Endodermal cell (in vitro differentiated cells): ENCODE measurements around the gene LTBP4. TPM values are rescaled to one million over a fixed set of nuclear protein-coding genes. Genes with fewer than 3 reads are reported as not detected.

Source experiments
- DNase-seq: peaks from one replicate; pipeline ENCODE4 v3.0.0-alpha.2; 2017
- H3K27ac ChIP-seq: 2 replicates; pipeline ENCODE4 v1.5.1; 2013; ENCODE audit warnings: mild to moderate bottlenecking, low read depth, low read length, moderate library complexity
- H3K27me3 ChIP-seq: 2 replicates; pipeline ENCODE4 v1.6.1; 2013; ENCODE audit warnings: mild to moderate bottlenecking, low read length, moderate library complexity; ENCODE audit not compliant: insufficient read depth, control insufficient read depth, poor library complexity, severe bottlenecking
- H3K36me3 ChIP-seq: 2 replicates; pipeline ENCODE4 v1.7.0; 2013; ENCODE audit warnings: mild to moderate bottlenecking, low read length, moderate library complexity; ENCODE audit not compliant: control insufficient read depth, insufficient read depth
- H3K4me1 ChIP-seq: one replicate; pipeline ENCODE4 v1.7.0; 2013; ENCODE audit warnings: low read length; ENCODE audit not compliant: control insufficient read depth, insufficient read depth
- H3K4me3 ChIP-seq: 2 replicates; pipeline ENCODE4 v1.5.1; 2013; ENCODE audit warnings: mild to moderate bottlenecking, low read length, moderate library complexity
- H3K9ac ChIP-seq: 2 replicates; pipeline ENCODE4 v1.6.1; 2013; ENCODE audit warnings: mild to moderate bottlenecking, low read length, moderate library complexity; ENCODE audit not compliant: poor library complexity, severe bottlenecking; ENCODE audit errors: extremely low read depth
- H3K9me3 ChIP-seq: 2 replicates; pipeline ENCODE4 v1.6.1; 2013; ENCODE audit warnings: mild to moderate bottlenecking, low read length, moderate library complexity; ENCODE audit not compliant: control insufficient read depth
- H3K27ac Mint-ChIP-seq: 2 replicates; pipeline ENCODE4 v1.8.0; 2020; ENCODE audit warnings: mixed read lengths
- H3K27me3 Mint-ChIP-seq: 2 replicates; pipeline ENCODE4 v1.8.0; 2021; ENCODE audit warnings: mild to moderate bottlenecking, mixed read lengths; ENCODE audit not compliant: insufficient read depth
- H3K36me3 Mint-ChIP-seq: 2 replicates; pipeline ENCODE4 v1.8.0; 2020; ENCODE audit warnings: low read depth, mixed read lengths
- H3K4me1 Mint-ChIP-seq: 2 replicates; pipeline ENCODE4 v1.8.0; 2020; ENCODE audit warnings: mixed read lengths
- H3K4me3 Mint-ChIP-seq: 2 replicates; pipeline ENCODE4 v1.8.0; 2020; ENCODE audit warnings: mild to moderate bottlenecking, moderate library complexity, mixed read lengths
- H3K9me3 Mint-ChIP-seq: 2 replicates; pipeline ENCODE4 v1.8.0; 2020; ENCODE audit warnings: mild to moderate bottlenecking, mixed read lengths
- WGBS, 2 experiments: methylation state at CpG; one replicate each; pipeline versions ENCODE4 v1.1.5 to v1.1.7; 2013; ENCODE audit warnings: missing lambda C conversion rate in 2 of 2, mixed read lengths in 1 of 2; ENCODE audit not compliant: insufficient coverage in 1 of 2, insufficient read length in 1 of 2; 5-methylcytosine and 5-hydroxymethylcytosine counted together
- total RNA-seq, 2 donors: library from RNA; stranded (reverse); fragmentation: NEBNext Ultra II Directional in 1 of 2; extraction: Animal tissue kit (Norgen Biotek cat#: 25700) in 1 of 2; gene quantifications; 2 replicates in 1 of 2; 3 replicates in 1 of 2; pipeline ENCODE4 v1.2.1, GENCODE V29; 2021
- TF ChIP-seq, protein P1 (sequence below): fragments of 200-600 bp; sonication (generic); conservative IDR thresholded peaks from 2 replicates; pipeline ENCODE4 v1.5.0; 2021; ENCODE audit warnings: antibody characterized with exemption, mild to moderate bottlenecking

The LTBP4 gene
- total RNA-seq, 2 donors from 2014 or later = 104 to 133 TPM

DNA sequence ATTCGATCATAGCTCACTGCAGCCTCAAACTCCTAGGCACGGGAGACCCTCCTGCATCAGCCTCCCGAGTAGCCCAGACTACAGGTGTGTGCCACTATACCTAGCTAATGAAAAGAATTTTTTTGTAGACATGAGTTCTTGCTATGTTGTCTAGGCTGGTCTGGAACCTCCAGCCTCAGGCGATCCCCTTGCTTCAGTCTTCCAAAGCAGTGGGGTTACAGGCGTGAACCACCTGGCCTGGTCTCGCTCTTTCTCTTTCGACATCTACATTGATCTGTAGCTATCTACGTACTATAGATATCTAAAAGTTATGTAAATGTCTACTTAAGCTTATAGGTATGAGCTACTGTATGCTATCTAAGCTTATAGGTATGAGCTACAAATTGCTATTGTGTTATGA is 56.9 kb downstream of the LTBP4 start:
- Mint-ChIP-seq H3K4me1 (no peaks in the 10 kb centered on the region), H3K9me3 (no peaks in the 10 kb centered on the region), H3K4me3 (no peak overlapping the region), H3K27ac (no peak overlapping the region), H3K27me3 (no peaks in the 10 kb centered on the region), H3K36me3 (no peaks in the 10 kb centered on the region)
- TF ChIP-seq, protein P1, sequence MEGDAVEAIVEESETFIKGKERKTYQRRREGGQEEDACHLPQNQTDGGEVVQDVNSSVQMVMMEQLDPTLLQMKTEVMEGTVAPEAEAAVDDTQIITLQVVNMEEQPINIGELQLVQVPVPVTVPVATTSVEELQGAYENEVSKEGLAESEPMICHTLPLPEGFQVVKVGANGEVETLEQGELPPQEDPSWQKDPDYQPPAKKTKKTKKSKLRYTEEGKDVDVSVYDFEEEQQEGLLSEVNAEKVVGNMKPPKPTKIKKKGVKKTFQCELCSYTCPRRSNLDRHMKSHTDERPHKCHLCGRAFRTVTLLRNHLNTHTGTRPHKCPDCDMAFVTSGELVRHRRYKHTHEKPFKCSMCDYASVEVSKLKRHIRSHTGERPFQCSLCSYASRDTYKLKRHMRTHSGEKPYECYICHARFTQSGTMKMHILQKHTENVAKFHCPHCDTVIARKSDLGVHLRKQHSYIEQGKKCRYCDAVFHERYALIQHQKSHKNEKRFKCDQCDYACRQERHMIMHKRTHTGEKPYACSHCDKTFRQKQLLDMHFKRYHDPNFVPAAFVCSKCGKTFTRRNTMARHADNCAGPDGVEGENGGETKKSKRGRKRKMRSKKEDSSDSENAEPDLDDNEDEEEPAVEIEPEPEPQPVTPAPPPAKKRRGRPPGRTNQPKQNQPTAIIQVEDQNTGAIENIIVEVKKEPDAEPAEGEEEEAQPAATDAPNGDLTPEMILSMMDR = no peak
- DNase-seq = no peak
- Histone ChIP-seq H3K9ac (no peak overlapping the region), H3K4me1 (no peaks in the 10 kb centered on the region), H3K36me3 (no peaks in the 10 kb centered on the region), H3K27ac (no peak overlapping the region), H3K4me3 (no peak overlapping the region), H3K27me3 (no peaks in the 10 kb centered on the region), H3K9me3 (no peaks in the 10 kb centered on the region)
- WGBS, 2 experiments = 94 to 100% methylated on average over 6 to 8 of the region's 8 CpGs

DNA sequence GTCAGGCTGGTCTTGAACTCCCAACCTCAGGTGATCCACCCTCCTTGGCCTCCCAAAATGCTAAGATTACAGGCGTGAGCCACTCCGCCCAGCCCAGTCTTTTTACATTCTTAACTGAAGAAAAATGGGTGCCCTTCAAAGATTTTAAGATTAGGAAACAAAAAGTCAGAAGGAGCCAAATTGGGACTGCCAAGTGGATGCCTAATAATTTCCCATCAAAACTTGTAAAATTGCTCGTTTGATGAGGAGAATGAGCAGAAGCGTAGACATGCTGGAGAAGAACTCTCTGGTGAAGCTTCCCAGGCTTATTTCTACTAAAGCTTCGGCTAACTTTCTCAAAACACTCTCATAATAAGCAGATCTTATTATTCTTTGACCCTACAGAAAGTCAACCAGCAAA is 57.9 kb downstream of the LTBP4 start:
- Histone ChIP-seq H3K4me3 (no peak overlapping the region), H3K4me1 (no peaks in the 10 kb centered on the region), H3K36me3 (no peaks in the 10 kb centered on the region), H3K9ac (no peak overlapping the region), H3K27ac (no peak overlapping the region), H3K9me3 (no peaks in the 10 kb centered on the region), H3K27me3 (peaks cover 7% of the 10 kb centered on the region)
- H3K9me3 Mint-ChIP-seq = no peaks in the 10 kb centered on the region
- DNase-seq = no peak
- no peaks in the 10 kb centered on the region for H3K36me3 Mint-ChIP-seq
- peaks cover 9% of the 10 kb centered on the region for H3K27me3 Mint-ChIP-seq
- H3K4me1 Mint-ChIP-seq = no peaks in the 10 kb centered on the region
- no peak overlapping the region for H3K4me3 Mint-ChIP-seq
- H3K27ac Mint-ChIP-seq = no peak overlapping the region
- WGBS, 2 experiments = 95 to 98% methylated on average over 5 of the region's 5 CpGs
- TF ChIP-seq, protein P1 = no peak

DNA sequence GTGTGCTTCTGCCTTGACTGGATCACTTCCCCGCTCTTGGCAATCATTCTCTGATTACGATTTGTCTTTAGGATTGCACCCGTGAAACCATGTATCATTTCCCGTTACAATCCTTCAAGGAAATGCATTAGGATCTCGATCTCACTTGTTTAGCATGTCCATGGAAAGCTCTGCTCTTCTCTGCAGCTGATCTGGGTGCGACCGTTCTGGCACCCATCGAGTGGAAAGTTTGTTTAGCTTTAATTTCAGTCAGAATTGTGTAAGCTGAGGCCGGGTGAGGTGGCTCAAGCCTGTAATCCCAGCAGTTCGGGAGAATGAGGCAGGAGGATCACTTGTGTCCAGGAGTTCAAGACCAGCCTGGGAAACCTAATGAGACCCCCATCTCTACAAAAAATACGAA is 58.4 kb downstream of the LTBP4 start:
- Mint-ChIP-seq H3K4me3 (no peak overlapping the region), H3K27ac (no peak overlapping the region), H3K4me1 (no peaks in the 10 kb centered on the region), H3K9me3 (no peaks in the 10 kb centered on the region), H3K36me3 (no peaks in the 10 kb centered on the region), H3K27me3 (peaks cover 14% of the 10 kb centered on the region)
- Histone ChIP-seq H3K27me3 (peaks cover 7% of the 10 kb centered on the region), H3K27ac (no peak overlapping the region), H3K9me3 (no peaks in the 10 kb centered on the region), H3K9ac (no peak overlapping the region), H3K36me3 (no peaks in the 10 kb centered on the region), H3K4me3 (no peak overlapping the region), H3K4me1 (no peaks in the 10 kb centered on the region)
- WGBS, 2 experiments = 92 to 94% methylated on average over 10 to 11 of the region's 11 CpGs
- no peak for DNase-seq
- TF ChIP-seq, protein P1 = no peak
